Nephron progenitor cell (in vitro differentiated cells): ENCODE data around the gene BOD1L2.

Experiments
- DNase-seq: peaks from one replicate; pipeline ENCODE4 v3.0.0; 2021
- H3K27ac Mint-ChIP-seq: 2 replicates; pipeline ENCODE4 v1.8.0; 2021; ENCODE audit warnings: mild to moderate bottlenecking, moderate library complexity, mixed read lengths
- H3K27me3 Mint-ChIP-seq: 2 replicates; pipeline ENCODE4 v1.8.0; 2021; ENCODE audit warnings: mild to moderate bottlenecking, low read depth, mixed read lengths; ENCODE audit not compliant: poor library complexity
- H3K36me3 Mint-ChIP-seq: 2 replicates; pipeline ENCODE4 v1.8.0; 2021; ENCODE audit warnings: low read depth, mixed read lengths
- H3K4me1 Mint-ChIP-seq: 2 replicates; pipeline ENCODE4 v1.8.0; 2021; ENCODE audit warnings: mixed read lengths
- H3K4me3 Mint-ChIP-seq: 2 replicates; pipeline ENCODE4 v1.8.0; 2021; ENCODE audit warnings: mild to moderate bottlenecking, moderate library complexity, mixed read lengths
- H3K9me3 Mint-ChIP-seq: 2 replicates; pipeline ENCODE4 v1.8.0; 2021; ENCODE audit warnings: mild to moderate bottlenecking, moderate library complexity, mixed read lengths
- TF ChIP-seq, protein P1 (sequence below): fragments of 200-600 bp; sonication (generic); IDR thresholded peaks from 2 replicates; pipeline ENCODE4 v1.5.0; 2021; ENCODE audit warnings: antibody characterized with exemption

BOD1L2 gene

DNA sequence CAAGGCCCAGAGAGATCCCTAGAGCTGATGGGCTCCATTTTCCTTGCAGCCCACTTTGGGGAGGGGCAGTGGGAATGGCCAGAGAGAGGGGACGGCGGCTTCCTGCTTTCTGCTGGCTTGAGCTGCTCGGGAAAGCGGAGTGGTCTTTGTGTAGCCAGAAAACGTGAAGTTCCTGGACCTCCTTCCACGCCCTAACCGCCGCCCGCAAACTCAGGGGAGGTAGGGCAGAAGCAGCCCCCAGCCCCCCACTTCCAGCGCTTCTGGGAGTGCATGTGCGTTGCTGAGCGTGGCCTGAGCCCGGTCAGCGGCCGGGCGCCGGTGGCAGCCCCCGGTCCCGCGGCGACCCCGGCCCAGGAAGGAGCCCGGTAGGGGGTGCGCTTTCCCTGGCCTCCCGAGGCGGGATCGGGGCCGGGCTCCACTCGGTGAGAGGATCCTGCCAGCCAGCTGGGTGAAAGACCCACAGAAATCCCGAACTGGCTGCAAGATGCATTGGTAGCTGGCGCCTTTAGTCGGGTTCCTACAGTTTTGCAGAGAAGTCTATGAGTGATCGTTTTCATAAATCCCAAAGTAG lies 25.3 kb upstream of the BOD1L2 start:
- no peak overlapping the region for H3K27ac Mint-ChIP-seq
- H3K36me3 Mint-ChIP-seq: no peaks in the 10 kb centered on the region
- H3K9me3 Mint-ChIP-seq: no peaks in the 10 kb centered on the region
- TF ChIP-seq, protein P1, sequence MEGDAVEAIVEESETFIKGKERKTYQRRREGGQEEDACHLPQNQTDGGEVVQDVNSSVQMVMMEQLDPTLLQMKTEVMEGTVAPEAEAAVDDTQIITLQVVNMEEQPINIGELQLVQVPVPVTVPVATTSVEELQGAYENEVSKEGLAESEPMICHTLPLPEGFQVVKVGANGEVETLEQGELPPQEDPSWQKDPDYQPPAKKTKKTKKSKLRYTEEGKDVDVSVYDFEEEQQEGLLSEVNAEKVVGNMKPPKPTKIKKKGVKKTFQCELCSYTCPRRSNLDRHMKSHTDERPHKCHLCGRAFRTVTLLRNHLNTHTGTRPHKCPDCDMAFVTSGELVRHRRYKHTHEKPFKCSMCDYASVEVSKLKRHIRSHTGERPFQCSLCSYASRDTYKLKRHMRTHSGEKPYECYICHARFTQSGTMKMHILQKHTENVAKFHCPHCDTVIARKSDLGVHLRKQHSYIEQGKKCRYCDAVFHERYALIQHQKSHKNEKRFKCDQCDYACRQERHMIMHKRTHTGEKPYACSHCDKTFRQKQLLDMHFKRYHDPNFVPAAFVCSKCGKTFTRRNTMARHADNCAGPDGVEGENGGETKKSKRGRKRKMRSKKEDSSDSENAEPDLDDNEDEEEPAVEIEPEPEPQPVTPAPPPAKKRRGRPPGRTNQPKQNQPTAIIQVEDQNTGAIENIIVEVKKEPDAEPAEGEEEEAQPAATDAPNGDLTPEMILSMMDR: peak; percentile 33
- H3K27me3 Mint-ChIP-seq: peaks cover 43% of the 10 kb centered on the region
- H3K4me1 Mint-ChIP-seq: peaks cover 22% of the 10 kb centered on the region
- peak overlapping the region; percentile 74 for H3K4me3 Mint-ChIP-seq
- DNase-seq: peak; percentile 68

DNA sequence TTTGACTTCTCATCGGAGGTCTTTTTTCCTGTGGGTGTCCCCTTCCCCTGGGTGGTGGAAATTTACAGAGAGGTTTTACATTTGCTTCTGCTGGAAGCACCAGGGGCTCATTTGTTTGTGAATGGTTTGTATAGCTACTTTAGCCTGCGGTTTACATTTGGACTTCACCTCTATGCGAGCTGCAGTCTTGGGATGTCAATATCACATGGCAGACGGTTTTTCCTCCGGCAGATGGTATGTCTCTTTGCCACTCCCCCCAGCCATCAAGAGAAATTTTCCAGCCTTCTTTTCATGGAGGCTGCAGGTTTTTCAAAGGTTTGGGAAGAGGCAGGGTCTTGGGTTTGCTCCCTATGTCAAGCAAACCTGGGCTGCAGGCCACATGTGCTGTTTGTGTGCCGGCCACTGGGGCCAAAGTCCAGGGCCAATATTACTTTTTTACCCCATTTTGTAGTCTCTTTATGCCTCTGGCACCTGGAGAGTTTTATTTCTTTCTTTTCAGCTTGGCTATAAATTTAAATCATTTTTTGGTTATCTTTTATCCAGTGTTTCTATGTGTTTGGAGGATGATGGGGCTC lies 23.9 kb upstream of the BOD1L2 start:
- Mint-ChIP-seq H3K4me3 (no peak overlapping the region), H3K27ac (no peak overlapping the region), H3K36me3 (no peaks in the 10 kb centered on the region), H3K27me3 (peaks cover 53% of the 10 kb centered on the region), H3K9me3 (no peaks in the 10 kb centered on the region), H3K4me1 (peaks cover 8% of the 10 kb centered on the region)
- no peak for DNase-seq
- TF ChIP-seq, protein P1: no peak

DNA sequence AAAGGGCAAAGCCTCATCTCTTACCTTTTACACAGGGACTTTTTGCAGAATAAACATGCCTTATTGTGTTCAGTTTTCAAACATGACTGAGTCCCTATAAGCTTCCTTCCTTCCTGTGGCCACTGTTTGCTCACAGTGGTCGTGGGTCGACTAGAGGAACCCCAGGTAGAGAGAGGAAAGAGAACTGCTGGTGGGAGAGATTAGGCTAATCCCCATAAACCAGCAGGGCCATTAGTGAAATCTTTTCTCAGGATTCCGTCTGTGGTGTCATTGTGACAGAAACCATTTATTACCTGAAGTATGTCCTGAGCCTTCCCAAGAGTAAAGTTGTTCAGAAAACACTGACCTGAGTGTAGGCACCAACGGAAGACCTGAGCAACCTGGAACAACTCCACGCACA lies 21.3 kb upstream of the BOD1L2 start:
- peaks cover 65% of the 10 kb centered on the region for H3K27me3 Mint-ChIP-seq
- H3K27ac Mint-ChIP-seq: no peak overlapping the region
- H3K36me3 Mint-ChIP-seq: no peaks in the 10 kb centered on the region
- H3K4me1 Mint-ChIP-seq: peaks cover 5% of the 10 kb centered on the region
- H3K4me3 Mint-ChIP-seq: no peak overlapping the region
- TF ChIP-seq, protein P1: no peak
- H3K9me3 Mint-ChIP-seq: no peaks in the 10 kb centered on the region
- no peak for DNase-seq

DNA sequence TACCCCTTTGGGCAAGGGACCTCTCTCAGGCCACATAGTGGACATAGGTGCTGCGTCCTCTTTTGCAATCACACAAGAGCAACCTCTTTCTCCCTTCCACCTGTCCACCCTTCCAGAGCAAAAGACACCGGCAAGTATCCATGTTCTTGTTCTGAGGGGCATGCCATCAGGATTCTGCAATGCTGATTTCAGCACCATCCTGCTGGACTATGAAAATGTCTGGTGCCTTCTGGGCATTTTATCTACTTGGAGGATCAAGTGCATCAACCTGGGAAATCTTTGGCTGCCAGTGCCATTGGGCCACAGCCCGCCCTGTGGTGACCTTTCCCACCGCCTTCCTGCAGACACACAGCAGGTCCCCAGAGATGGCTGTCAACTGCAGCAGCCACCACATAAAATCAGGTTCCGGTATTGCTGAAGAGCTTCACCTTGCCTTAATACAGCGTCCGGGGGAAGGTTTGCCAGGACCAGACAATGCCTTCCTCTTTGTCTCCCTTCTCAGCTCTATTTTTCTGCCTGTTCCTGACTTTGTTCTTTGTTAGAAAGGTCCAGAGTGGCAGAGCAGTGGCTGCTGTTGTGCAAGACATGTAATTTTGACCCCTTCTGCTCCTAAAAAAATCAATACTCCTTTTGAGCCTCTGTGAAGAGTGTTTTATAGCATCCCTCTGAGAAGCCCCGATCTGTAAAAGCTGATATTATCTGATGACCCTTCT lies 18.5 kb upstream of the BOD1L2 start:
- no peak overlapping the region for H3K4me3 Mint-ChIP-seq
- H3K27ac Mint-ChIP-seq: no peak overlapping the region
- peaks cover 48% of the 10 kb centered on the region for H3K27me3 Mint-ChIP-seq
- no peaks in the 10 kb centered on the region for H3K9me3 Mint-ChIP-seq
- no peaks in the 10 kb centered on the region for H3K36me3 Mint-ChIP-seq
- H3K4me1 Mint-ChIP-seq: no peaks in the 10 kb centered on the region
- TF ChIP-seq, protein P1: no peak
- DNase-seq: no peak

DNA sequence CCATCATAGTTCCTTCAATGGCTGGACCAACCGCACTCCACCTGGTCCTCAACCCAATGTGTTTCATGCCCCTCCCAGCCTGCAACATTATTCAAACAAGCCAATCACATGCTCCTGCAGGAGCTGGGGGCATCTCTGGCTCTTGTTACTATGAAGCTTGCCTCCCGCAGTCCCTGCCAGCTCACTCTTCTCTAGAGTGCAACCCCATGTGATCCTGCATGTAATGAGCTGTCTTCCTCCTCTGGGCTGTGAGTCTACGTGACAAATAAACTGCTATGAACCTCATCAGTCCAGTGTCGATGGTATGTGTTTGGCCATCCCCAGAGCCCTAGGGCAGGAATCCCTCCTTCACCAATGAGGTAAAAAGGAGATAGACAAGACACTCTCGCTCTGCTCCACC lies 15.8 kb upstream of the BOD1L2 start:
- Mint-ChIP-seq H3K4me1 (peaks cover 5% of the 10 kb centered on the region), H3K9me3 (no peaks in the 10 kb centered on the region), H3K27me3 (peaks cover 35% of the 10 kb centered on the region), H3K36me3 (no peaks in the 10 kb centered on the region), H3K27ac (no peak overlapping the region), H3K4me3 (no peak overlapping the region)
- TF ChIP-seq, protein P1: no peak
- no peak for DNase-seq

DNA sequence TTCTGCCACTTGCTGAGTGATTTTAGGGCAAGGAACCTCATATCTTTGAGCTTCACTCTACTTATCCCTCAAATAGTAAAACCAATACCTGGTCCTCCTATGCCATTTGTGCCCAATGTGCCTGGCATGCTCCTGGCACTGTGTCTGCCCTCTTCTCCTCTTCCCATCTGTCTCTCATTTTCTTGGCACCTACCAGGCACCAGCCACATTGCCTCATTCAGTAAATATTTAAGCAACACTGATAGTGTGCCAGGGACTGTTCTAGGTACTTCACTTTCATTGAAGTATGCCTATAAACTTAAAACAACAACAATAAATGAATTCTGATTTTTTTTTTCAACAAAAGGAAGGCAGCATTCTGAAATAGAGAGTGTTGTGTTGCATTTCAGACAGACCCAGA lies 15.1 kb upstream of the BOD1L2 start:
- H3K27ac Mint-ChIP-seq: no peak overlapping the region
- TF ChIP-seq, protein P1: no peak
- peaks cover 28% of the 10 kb centered on the region for H3K27me3 Mint-ChIP-seq
- H3K9me3 Mint-ChIP-seq: peaks cover 3% of the 10 kb centered on the region
- DNase-seq: no peak
- no peaks in the 10 kb centered on the region for H3K36me3 Mint-ChIP-seq
- H3K4me1 Mint-ChIP-seq: peaks cover 5% of the 10 kb centered on the region
- no peak overlapping the region for H3K4me3 Mint-ChIP-seq
